Renal cortex interstitium (tissue), 11 donors: ENCODE measurements around the gene ENAH. TPM values are rescaled to one million over a fixed set of nuclear protein-coding genes. Genes with fewer than 3 reads are reported as not detected.

ENCODE experiments used
- DNase-seq, 11 donors: peaks; one replicate each; pipeline ENCODE4 v3.0.0-alpha.2; 2013; ENCODE audit warnings: low read depth in 9 of 11, low spot score in 4 of 11; ENCODE audit errors: extremely low read depth in 1 of 11
- polyA plus RNA-seq, 3 donors: library from polyadenylated mRNA; unstranded; fragments of 120-200 nt; gene quantifications; one replicate each; pipeline ENCODE4 v1.2.1, GENCODE V29; 2013; ENCODE audit not compliant: insufficient read length in 3 of 3

The ENAH gene
- polyA plus RNA-seq, 3 donors = 103 to 114 (median 112) TPM

DNA sequence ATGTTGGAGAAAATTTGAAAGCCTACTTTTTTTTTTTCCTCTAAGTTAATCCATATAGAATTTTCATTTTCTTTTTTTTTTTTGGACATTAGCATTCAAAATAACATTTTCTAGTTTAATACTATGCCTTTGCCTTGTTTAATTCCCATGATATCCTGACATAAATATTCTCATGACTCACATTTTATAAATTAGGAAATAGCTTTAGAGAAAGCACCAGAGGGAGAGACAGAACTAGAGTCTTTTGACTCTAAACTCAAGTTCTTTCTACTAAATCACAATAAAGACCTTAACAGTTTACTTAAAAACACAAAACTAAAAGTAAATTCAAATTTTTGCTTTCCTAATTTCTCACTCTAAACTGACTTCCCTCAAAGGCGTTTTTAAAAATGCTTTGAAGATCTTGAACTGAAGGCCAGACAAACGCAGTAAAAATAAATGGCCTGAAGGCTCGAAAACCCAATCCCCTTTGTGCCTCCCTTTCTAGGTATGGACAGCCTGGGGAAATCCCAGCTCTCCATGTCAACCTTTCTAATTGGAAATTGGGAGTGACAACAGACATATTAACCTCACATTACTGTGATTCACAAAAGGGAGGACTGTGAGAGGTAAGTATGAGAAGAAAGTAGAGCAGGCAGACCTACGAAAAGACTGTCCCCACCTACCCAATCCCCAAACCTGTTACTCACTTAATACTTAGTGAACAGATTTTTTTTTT lies 104.6 kb downstream of the ENAH start:
- no peak for DNase-seq

DNA sequence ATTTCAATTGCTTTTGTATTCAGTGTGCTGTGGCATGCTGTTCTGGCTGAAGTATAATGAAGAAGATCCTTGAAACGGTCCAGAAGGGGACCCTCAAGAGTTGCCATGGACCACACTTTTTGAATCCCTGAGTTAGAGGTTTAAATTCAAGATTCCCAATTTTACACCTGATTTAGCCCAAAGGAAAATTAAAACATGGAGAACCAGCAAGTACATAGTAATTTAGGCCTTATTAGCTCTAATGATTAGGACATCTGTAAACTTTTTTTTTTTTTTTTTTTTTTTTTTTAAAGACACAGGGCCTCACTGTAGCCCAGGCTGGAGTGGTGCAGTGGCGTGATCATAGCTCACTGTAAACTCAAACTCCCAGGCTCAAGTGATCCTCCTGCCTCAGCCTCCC lies 107.3 kb downstream of the ENAH start:
- DNase-seq = no peak

DNA sequence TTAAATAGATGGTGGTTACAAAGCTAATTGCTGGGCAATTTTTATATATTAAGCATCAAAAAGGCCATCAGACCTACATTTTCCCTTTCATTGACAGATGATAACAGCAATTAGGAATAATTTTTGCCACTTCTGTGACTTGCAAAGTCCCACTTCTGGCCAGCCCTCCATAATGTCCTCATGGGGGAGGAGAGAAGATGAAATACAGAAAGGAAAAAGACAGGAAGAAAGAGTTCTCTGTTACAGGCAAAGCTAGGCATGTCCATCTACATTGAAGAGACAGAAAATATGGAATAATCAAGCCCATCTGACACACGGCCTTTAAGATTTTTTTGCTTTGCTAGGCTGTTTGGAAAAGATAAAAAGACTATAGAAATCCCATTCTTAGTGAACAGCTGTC lies 108.0 kb downstream of the ENAH start:
- DNase-seq = no peak

DNA sequence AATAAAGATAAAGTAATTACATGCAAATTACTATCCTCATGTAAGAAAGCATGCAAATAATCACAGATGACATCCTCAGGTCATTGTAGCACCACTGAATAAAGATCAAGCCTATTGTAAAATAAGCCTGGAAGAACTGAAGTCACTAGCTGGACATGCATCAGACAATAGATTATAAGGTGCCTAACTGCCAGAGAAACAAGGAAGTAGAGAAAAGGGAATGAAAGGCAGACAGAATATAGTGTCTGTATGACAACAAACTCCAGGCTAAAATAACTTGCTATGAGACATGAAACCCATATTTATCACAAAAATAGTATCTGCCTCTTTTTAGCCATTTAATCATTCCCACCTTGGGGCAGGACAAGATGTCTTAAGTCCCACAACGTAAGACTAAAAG lies 108.7 kb downstream of the ENAH start:
- DNase-seq = no peak

DNA sequence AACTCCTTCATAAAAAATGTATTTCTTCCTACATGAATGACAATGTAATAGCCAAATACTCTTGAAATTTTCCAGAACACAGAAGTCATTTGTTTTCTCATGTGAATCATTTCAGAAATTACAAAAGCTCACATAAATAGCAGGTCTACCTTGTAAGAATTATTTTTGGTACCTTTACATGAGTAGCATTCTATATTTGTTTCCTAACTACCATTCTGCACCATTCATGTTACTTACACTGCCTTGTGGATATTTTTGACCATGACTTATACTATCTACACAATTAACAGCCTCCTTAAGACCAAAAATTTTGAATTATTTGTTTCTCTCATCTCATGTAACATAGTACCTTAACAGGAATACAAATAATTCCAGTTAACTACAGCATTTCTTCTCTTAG lies 109.6 kb downstream of the ENAH start:
- DNase-seq = no peak

DNA sequence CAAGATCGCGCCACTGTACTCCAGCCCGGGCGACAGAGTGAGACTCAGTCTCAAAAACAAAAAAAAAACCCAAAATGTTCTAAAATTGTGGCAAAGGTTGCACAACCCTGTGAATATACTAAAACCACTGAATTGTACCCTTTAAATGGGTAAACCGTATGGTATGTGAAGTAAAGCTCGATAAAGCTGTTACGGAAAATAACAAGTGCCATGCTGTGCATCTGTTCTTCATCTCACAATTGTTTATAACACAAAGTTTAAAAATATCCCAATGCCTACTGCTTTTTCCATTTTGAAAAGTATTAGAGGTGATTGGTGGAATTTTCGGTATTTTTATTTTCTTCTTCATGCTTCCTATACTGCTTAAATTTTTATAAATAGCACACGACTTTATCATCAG lies 111.5 kb downstream of the ENAH start:
- DNase-seq = no peak

DNA sequence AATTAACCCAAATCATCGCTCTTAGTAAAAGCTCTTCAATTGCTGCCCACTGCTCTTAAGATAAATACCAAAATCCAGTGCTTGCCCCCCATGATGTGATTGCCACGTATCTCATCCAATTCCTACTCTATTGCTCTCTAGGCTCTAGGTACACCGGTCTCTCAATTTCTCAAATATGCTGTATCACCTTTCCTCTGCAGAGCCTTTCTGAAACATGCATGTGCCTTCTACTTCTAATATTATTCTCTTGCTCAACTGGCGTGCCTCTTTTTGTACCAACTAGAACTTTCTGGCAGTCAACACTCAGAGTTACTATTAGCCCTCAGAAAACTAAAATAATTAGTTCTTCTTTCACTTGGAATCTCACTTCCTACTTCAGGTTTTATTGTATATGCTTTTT lies 113.3 kb downstream of the ENAH start:
- DNase-seq = no peak

DNA sequence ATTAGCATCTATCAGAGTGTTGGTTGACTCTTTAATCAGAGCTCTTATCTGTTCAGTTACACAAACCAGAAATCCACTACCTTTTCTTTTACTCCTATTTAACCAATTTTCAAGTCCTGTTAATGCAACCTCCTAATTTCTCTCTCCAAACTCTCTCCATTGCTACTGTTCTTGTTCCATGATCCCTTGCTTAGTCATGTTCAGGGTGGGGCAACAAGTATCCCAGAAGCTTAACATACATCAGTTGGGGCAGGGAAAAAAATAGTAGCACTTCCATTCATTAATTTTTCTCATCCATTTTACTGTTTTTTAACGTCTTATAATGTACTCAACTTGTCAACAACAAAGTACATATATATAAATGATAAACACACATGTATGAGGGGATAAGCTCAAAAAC lies 113.9 kb downstream of the ENAH start:
- DNase-seq = no peak

DNA sequence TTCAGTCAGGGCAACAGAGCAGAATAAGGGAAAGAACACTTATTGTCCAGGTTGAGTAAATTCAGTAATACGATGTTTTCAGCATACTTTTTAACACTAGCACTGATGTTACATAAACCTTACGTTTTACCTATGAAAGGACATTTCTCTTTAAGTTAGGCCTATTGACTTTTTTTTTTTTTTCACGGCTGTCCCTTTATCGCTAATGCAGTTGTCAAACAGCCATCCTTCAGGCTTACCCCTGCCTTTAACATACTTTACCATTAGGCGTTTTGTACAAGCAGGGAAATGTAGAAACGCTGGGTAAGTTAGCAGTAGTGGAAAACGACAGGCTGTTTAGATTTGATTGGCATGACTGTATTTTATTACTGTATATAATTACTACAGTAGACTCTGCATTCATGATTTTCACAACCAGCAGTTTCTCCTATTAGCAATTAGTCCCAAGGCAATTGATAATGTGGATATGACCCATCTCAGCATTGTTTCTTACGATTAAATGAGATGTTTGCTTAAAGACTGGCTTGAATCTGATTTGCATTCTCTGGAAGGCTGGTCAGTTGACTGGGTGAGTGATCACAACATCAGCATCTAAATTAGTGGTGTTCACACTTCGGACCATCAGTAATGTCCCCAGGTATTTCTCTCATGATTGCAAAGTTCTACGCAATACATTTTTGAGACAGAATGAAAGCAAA lies 115.2 kb downstream of the ENAH start:
- no peak for DNase-seq

DNA sequence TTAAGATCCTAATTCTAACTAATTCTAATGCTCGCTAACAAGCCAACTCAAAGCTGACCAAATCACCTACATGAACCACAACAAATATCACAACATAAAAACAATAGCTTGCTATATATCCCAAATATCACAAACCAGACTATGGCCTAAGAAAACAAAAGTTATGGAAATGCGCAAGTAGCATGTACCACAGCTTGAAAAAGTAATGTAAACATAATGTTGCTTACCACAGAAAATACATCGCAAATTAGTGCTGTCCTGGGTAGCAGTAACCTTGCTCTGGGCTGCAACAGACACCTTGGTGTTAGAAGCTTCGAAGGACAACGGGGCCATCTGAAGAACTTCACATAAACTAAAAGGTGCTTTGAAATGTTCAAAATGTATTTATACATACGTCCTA lies 117.6 kb downstream of the ENAH start:
- no peak for DNase-seq

DNA sequence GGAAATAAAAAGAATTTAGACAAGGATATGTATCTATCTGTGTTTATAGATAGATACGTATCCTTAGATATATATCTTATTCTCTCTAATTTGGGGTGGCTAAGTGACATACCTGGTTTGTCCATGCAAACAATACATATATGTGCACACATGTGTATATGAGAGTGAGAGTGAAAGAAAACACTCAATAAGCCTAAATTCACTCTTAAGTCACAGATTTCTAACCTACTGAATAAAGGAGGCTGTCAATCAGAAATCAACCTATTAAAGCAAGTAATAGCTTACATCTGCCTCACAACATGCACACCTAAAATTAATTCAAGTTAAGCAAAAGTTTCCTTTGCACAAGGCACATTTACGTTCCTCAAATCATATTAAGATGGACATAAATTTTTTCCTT lies 118.2 kb downstream of the ENAH start:
- DNase-seq = no peak

DNA sequence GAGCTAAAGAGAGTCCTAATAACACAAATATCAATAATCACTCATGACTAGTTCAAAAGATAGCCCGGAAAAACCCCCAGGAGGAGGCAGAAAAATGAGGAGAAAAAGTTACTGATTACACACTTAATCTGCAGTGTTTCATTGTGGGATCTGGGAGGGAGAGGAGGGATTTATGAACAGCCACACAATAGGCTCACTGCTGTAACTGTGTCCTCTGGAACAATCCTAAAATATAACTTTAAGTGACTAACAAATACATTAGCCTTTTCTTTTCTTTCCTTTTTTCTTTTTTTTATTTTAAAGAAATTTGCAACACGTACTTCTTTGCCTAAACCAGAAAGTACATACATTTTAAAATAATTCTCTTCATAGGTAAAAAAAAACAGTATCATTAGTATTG lies 118.8 kb downstream of the ENAH start:
- no peak for DNase-seq

DNA sequence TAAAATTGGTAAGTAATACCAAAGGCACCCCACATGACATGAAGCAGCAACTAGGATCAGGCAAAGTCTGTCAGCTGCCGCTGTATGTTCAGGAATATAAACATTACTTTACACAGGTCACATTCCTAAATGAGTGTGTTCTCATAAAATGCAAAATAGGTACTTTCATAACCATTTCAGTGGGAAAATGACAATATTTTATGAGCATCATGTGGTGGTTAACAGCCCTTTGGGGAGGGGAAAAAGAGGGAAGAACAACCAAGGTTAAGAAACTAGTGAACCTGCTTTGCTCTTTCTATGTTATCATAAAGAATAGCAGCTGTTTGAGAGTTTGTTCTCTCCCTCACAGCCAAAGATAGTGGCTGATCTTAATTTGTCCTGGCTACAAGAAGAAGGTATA lies 119.7 kb downstream of the ENAH start:
- no peak for DNase-seq

DNA sequence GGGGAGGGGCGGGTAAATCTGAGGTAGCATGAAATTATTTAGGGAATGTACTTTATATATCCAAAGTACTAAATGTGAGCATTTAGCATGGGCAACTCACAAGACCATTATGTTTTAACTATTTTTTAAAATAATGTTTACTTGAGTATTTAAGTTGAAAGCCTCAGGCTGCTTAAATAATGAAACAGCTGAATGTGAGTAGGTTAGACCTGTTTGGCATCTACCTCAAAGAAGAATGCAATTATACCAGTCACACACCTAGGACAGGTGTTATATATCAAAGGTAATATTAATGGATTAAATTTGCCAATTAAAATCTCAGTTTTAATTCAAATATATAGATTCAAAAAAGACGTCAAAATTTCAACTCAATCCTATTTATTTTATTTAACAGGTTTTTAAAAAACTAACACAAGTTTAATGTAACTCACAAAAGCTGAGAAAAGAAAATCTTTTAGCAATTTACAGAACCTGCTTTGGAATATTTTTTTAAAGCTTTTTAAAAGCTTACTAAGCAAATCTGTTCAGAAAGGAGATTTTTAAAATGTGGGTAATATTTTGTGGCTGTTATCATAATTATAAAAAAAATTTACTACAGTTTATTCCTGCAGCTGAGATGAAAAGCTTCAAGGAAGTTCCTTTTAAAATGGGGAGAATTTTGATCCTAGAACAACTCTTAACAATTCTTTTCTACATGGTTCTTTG lies 120.5 kb downstream of the ENAH start:
- DNase-seq = no peak

DNA sequence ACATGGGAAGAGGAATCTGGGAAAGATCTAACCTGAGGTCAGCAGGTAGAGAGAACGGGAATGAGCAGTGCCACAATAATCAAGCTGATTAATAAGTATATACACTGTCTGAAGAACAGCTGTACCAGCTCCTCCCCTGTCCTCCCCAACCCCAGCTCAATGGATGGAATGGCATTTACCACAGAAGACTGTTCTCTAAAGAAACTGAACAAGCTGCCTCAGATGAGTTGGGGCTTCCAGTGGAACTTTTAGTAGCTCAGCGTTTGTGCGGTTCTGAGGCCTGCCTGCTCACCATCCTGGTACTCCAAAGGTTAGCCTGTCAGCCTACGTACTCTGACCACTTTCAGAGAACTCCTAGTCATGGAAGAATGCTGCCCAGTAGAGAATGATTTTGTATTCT lies 123.2 kb downstream of the ENAH start:
- no peak for DNase-seq

DNA sequence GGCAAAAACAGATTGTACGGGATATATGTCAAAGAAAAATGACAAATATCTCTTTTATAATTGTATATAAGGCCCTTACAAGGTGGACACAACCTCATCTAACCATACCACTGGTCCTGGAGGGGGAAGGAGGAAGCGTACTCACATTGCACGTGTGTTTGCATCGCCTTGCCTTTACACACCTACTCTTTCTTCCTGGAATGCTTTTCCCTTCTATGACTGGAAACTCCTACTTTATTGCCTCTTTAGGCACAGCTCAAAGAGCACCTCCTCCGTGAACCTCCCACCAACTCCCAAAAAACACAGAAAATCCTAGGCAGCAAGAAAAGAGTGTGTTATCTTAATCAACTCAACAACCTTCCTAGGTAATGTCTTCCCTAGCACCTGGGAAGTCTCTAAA lies 125.3 kb downstream of the ENAH start:
- no peak for DNase-seq

DNA sequence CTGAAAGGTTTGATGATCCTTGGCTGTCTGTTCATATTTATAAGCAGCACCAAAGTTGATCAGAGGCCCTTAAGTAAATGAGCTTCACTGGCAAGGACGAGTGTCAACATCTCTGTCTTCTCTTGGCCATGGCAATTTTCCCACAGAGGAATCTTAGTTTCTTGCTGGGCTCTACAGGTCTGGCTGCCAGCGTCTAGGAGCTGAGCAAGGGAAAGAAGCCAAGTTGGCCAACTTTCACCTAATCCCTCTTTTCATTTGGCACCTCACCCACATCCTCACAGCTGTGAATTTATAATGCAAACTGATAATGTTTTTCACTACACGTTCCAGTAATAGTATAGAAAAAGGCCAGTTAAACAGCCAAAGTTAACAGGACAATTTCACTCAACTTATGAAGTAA lies 126.0 kb downstream of the ENAH start:
- DNase-seq = no peak

DNA sequence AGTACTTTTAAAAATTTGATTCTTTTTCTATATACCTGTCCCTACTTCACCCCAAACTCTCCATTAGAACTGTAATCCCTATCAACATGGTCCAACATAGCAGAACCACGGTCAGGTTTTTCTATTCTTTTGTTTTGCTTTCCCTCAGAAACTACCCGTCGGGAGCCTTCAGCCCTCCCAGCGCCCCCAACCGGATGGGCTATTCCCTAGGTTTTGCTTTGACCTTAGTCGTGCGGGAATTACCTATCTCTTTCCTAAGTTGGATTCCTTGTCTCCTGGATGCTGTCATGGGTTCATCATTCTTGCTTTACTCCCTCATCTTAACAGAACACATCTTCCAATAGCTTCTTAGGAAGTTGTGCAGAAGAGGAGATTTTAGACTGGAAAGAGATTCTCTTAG lies 127.5 kb downstream of the ENAH start:
- DNase-seq = no peak

DNA sequence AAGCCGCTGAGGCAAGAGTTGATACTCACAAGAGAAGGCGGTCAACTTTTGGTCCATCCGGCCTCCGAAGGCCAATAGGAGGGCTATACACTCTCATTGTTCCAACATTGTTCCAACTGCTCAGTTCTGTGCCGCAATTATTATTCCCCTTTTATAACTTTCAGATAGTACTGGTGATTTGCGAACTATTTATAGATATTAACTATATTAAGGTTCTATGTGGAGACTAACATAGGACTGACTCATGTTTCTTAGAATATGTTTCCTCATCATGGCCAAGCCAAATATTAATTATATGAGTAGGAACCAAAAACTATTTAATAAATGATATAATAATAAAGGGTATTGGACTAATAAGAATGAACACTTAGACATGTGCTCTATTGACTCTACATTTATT lies 128.4 kb downstream of the ENAH start:
- no peak for DNase-seq

DNA sequence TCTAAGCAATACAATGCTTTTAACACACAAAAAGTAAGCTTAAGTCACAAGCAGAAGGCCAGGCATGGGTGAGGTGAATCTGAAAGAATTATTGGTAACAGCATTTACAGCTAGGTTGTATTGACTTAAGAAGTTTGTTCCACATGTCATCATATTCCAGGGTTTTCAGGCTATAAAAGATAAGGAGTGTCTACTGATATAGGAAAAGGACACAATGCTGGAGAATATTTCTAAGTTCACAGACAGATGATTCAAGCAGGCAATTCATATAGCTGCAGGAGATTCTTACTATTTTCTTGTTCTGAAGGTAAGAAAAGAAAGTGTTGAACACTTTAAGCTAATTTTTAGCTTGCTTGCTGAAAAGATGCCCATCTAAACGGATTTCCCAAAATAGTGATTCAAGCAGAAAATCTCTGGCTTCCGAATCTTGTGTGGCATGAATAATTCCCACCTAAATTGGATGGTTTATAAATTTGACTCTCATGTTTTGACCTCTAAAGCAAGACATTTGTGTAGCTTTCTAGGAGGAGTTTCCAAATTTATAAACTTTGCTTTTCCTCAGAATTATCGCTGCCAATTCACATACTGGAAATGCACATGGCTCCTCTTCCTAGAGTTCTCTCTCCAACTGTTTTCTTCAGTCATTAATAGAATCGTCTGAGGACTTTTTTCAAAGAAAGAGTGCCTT lies 129.5 kb downstream of the ENAH start:
- no peak for DNase-seq
